Neural crest cell (in vitro differentiated cells): ENCODE data around the gene RAI1. TPM values are rescaled to one million over a fixed set of nuclear protein-coding genes. Genes with fewer than 3 reads are reported as not detected.

Experiments used
- DNase-seq: peaks from one replicate; pipeline ENCODE4 v3.0.0; 2021; ENCODE audit warnings: low read depth, mixed read lengths, low spot score
- H3K27ac Mint-ChIP-seq: one replicate; pipeline ENCODE4 v1.8.0; 2021; ENCODE audit warnings: mild to moderate bottlenecking, mixed read lengths; ENCODE audit not compliant: unreplicated experiment
- H3K27me3 Mint-ChIP-seq: 2 replicates; pipeline ENCODE4 v1.8.0; 2021; ENCODE audit warnings: low read depth, mild to moderate bottlenecking, mixed read lengths
- H3K36me3 Mint-ChIP-seq: 2 replicates; pipeline ENCODE4 v1.8.0; 2021; ENCODE audit warnings: low read depth, mild to moderate bottlenecking, mixed read lengths
- H3K4me1 Mint-ChIP-seq: 2 replicates; pipeline ENCODE4 v1.8.0; 2021; ENCODE audit warnings: mixed read lengths
- H3K4me3 Mint-ChIP-seq: one replicate; pipeline ENCODE4 v1.8.0; 2021; ENCODE audit warnings: mild to moderate bottlenecking, mixed read lengths
- H3K9me3 Mint-ChIP-seq: 2 replicates; pipeline ENCODE4 v1.8.0; 2021; ENCODE audit warnings: mixed read lengths
- CTCF ChIP-seq: fragments of 200-600 bp; sonication (generic); conservative IDR thresholded peaks from 2 replicates; pipeline ENCODE4 v1.5.0; 2021; ENCODE audit warnings: antibody characterized with exemption, mild to moderate bottlenecking
- total RNA-seq: library from RNA; stranded (reverse); gene quantifications from 2 replicates; pipeline ENCODE4 v1.2.1, GENCODE V29; 2021

RAI1 gene
- total RNA-seq, 1 donor from 2014 or later = 54.0 TPM

DNA sequence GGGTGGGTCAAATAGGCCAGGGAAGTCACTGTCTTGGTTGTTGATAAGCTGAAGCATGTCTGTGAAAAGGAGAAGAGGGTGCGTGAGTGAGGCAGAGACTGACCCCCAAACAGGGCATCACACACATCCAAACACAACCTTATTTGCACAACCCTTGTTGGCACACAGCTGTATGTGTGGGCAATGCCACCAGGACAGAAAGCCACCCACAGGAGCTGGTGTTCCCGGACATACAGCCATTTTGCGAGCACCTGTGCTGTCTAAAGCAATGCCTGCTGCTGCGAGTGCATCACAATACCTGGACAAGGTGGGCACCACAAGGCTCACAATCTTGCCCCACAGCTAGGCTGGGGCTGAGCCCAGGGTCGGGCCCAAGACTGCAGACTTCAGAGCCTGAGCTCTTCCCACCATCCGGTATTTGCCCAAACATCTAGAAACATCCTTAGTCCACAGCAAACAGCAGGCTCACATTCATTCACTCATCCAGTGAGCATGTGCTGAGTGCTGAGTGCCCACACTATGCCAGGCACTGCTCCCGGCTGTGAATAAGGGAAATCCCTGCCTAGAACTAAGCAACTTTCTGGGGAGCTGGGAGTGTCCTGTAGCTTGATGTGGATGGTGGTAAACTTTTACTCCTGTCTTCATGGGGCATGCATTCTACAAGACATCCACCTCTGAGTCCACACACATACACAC lies 139.4 kb downstream of the RAI1 start:
- Mint-ChIP-seq H3K4me3 (peak overlapping the region; percentile 69), H3K4me1 (peaks cover 58% of the 10 kb centered on the region), H3K9me3 (no peaks in the 10 kb centered on the region), H3K36me3 (peaks cover 6% of the 10 kb centered on the region), H3K27me3 (peaks cover 9% of the 10 kb centered on the region), H3K27ac (peak overlapping the region; percentile 71)
- no peak for TF ChIP-seq CTCF
- DNase-seq = no peak

DNA sequence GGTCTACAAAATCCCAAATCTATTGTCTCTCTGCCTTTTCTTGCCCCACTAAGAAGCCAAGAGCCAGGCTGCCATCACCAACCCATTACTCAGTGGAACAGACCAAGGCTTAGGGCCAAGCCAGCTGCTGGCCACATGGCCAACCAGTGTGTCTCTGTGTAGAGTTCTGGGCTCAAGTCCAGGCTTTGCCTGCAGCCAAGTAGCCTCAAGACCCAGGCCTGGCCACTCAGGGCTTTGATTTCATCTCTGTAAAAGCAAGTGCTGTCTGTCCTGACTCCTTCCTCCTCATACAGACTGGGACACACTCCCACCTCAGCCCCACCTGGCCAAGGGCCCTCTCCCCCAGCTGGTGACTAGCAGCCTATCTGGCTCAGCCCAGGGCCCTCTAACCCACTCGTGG lies 140.9 kb downstream of the RAI1 start:
- DNase-seq = no peak
- no peak for TF ChIP-seq CTCF
- Mint-ChIP-seq H3K27ac (peak overlapping the region; percentile 50), H3K27me3 (peaks cover 8% of the 10 kb centered on the region), H3K9me3 (no peaks in the 10 kb centered on the region), H3K36me3 (peaks cover 9% of the 10 kb centered on the region), H3K4me3 (peak overlapping the region; percentile 78), H3K4me1 (peaks cover 69% of the 10 kb centered on the region)

- H3K4me3 Mint-ChIP-seq = peak overlapping the region; percentile 78
- TF ChIP-seq CTCF = no peak
- DNase-seq = no peak
- peaks cover 9% of the 10 kb centered on the region for H3K36me3 Mint-ChIP-seq
- H3K9me3 Mint-ChIP-seq = no peaks in the 10 kb centered on the region
- H3K4me1 Mint-ChIP-seq = peaks cover 69% of the 10 kb centered on the region
- H3K27me3 Mint-ChIP-seq = peaks cover 8% of the 10 kb centered on the region
- no peak overlapping the region for H3K27ac Mint-ChIP-seq
Observed at GRCh38 chr17:17822616-17823015, 141.4 kb downstream of the RAI1 start.

- H3K4me3 Mint-ChIP-seq = peak overlapping the region; percentile 84
- no peak for TF ChIP-seq CTCF
- peaks cover 68% of the 10 kb centered on the region for H3K4me1 Mint-ChIP-seq
- H3K27ac Mint-ChIP-seq = peak overlapping the region; percentile 97
- peak; percentile 83 for DNase-seq
- H3K27me3 Mint-ChIP-seq = peaks cover 5% of the 10 kb centered on the region
- no peaks in the 10 kb centered on the region for H3K9me3 Mint-ChIP-seq
- peaks cover 7% of the 10 kb centered on the region for H3K36me3 Mint-ChIP-seq
Observed at GRCh38 chr17:17823433-17824118, 142.3 kb downstream of the RAI1 start.

DNA sequence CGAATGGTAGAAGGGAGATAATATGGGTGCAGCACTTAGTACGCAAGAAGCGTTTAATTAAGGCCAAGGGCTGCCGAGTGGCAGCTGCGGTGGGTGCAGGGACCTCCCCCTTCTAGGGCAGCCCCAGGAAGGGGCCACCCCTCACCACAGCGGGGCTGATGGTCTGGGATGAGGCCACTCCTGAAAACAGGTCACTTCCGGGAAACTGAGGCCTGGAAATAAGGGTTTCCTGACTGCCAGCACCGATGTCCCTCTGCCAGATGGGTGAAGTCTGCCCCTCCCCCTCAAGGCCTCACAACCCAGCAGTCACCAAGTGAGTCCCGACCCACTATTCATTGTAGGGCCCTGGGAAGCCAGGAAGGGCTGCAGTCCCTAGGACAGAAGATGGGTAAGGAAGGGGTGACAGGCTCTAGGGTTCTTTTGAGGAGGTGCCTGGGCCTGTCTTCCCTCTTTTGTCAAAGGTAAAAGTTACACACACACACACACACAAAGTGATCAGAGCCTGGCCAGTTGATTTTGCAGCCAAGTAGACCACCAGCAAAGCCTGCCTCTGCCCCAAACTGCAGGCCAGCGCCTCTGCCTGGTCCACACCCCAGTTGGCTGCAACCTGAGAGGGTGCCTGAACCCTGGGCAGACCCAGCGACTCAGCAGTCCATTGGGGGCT lies 143.0 kb downstream of the RAI1 start:
- peaks cover 2% of the 10 kb centered on the region for H3K36me3 Mint-ChIP-seq
- no peak for DNase-seq
- peak overlapping the region; percentile 84 for H3K4me3 Mint-ChIP-seq
- H3K27me3 Mint-ChIP-seq = peaks cover 2% of the 10 kb centered on the region
- no peaks in the 10 kb centered on the region for H3K9me3 Mint-ChIP-seq
- no peak for TF ChIP-seq CTCF
- peaks cover 66% of the 10 kb centered on the region for H3K4me1 Mint-ChIP-seq
- peak overlapping the region; percentile 97 for H3K27ac Mint-ChIP-seq
